Superior temporal gyrus (tissue), 1 donor: ENCODE results near the gene OSTF1.

Experiments used
- DNase-seq: peaks from one replicate; pipeline ENCODE4 v3.0.0-alpha.2; 2016; ENCODE audit errors: extremely low spot score

OSTF1 gene

GRCh38 chr9:75164573-75164972, 76.3 kb downstream of the OSTF1 start:
- no peak for DNase-seq

GRCh38 chr9:75167281-75167680, 79.0 kb downstream of the OSTF1 start:
- no peak for DNase-seq

GRCh38 chr9:75168270-75169178, 80.2 kb downstream of the OSTF1 start:
- DNase-seq: no peak

GRCh38 chr9:75169623-75170022, 81.3 kb downstream of the OSTF1 start:
- DNase-seq: no peak

- DNase-seq: no peak
Measured at GRCh38 chr9:75170898-75171360, 82.6 kb downstream of the OSTF1 start.

GRCh38 chr9:75175395-75175794, 87.1 kb downstream of the OSTF1 start:
- DNase-seq: no peak

- DNase-seq: no peak
Measured at GRCh38 chr9:75176037-75176436, 87.7 kb downstream of the OSTF1 start.

- DNase-seq: no peak
Measured at GRCh38 chr9:75181750-75182149, 93.4 kb downstream of the OSTF1 start.

GRCh38 chr9:75183306-75183705, 95.0 kb downstream of the OSTF1 start:
- DNase-seq: no peak

- no peak for DNase-seq
Measured at GRCh38 chr9:75184471-75184870, 96.2 kb downstream of the OSTF1 start.

- DNase-seq: no peak
Measured at GRCh38 chr9:75185585-75186170, 97.4 kb downstream of the OSTF1 start.

- peak; percentile 76 for DNase-seq
Measured at GRCh38 chr9:75186767-75187380, 98.6 kb downstream of the OSTF1 start.

GRCh38 chr9:75188756-75189155, 100.4 kb downstream of the OSTF1 start:
- DNase-seq: no peak

GRCh38 chr9:75190762-75191161, 102.4 kb downstream of the OSTF1 start:
- no peak for DNase-seq
